ENCODE results near the gene NRF1. TPM values are rescaled to one million over a fixed set of nuclear protein-coding genes. Genes with fewer than 3 reads are reported as not detected.

NRF1 gene
- total RNA-seq, 1 experiment from 2014 or later: 19.3 TPM

DNA sequence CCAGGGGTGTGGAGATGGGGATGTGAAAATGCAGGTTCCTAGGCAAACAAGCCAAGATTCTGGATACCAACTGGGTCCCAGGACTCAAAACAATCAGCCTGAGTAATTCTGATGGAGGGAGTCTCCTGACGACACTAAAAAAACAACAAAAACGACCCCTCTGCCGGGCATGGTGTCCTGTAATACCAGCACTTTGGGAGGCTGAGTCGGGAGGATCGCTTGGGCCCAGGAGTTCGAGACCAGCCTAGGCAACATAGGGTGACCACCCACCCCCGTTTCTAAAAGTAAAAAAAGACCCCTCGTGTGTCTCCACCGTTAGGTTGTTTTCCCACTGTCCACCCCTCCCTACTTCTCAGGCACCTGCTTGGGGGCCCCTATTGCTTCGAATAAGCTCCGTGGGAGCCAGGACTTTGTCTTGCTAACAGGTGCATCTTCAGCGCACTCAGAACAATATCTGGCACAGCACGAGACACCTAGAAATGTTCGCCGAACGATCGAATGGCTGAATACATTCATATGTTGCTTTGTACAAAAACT is 743 bp upstream of the NRF1 start:
- H3K23ac ChIP-seq (ENCODE audit: insufficient read length, low read depth, low read length): no peak overlapping the region
- no peaks in the 10 kb centered on the region for H3K9me3 ChIP-seq (ENCODE audit: control insufficient read depth, low read depth, low read length)
- no peaks in the 10 kb centered on the region for H3K27me3 ChIP-seq (ENCODE audit: insufficient read depth, low read length)
- no peak overlapping the region for H2BK12ac ChIP-seq (ENCODE audit: insufficient read length, low read depth, low read length)
- H3K9me3 Mint-ChIP-seq: no peaks in the 10 kb centered on the region
- peaks cover 18% of the 10 kb centered on the region; the same call in 1 of the 2 replicates for H3K79me2 ChIP-seq (ENCODE audit: insufficient read depth, low read length)
- peaks cover 3% of the 10 kb centered on the region for H3K79me1 ChIP-seq (ENCODE audit: insufficient read depth, low read depth, low read length, poor library complexity, severe bottlenecking)
- peak overlapping the region; percentile 48 for H4K8ac ChIP-seq (replicated peaks; ENCODE audit: insufficient read length, low read depth, low read length)
- H4K5ac ChIP-seq (ENCODE audit: insufficient read length, low read depth, low read length): no peak overlapping the region
- peak overlapping the region; percentile 56 for H3K56ac ChIP-seq (ENCODE audit: insufficient read length, low read depth, low read length)
- no peaks in the 10 kb centered on the region for H3K27me3 Mint-ChIP-seq (ENCODE audit: low read depth)
- peak overlapping the region; percentile 99 for H3K18ac ChIP-seq (ENCODE audit: insufficient read length, low read depth, low read length)
- H3K14ac ChIP-seq (ENCODE audit: insufficient read depth, low read length): peak overlapping the region; percentile 100; the same call in 1 of the 2 replicates
- no peak overlapping the region for H2BK5ac ChIP-seq (ENCODE audit: insufficient read length, low read length)
- no peak overlapping the region for H2AK5ac ChIP-seq (ENCODE audit: insufficient read length, low read length)
- H2AFZ ChIP-seq (ENCODE audit: low read length): no peak overlapping the region
- no peak for DNase-seq
- H2BK20ac ChIP-seq (ENCODE audit: low read depth, low read length, poor library complexity, severe bottlenecking): no peak overlapping the region
- H3K4ac ChIP-seq (ENCODE audit: low read depth, low read length): no peak overlapping the region; the same call in 1 of the 2 replicates
- H3K9ac ChIP-seq (ENCODE audit: extremely low read depth, insufficient read length, low read length): peak overlapping the region; percentile 96
- peak overlapping the region; percentile 93 for H3K4me2 ChIP-seq (ENCODE audit: insufficient read depth, insufficient read length, low read length)
- H2BK15ac ChIP-seq (ENCODE audit: low read depth, low read length): no peak overlapping the region
- peak overlapping the region; percentile 91 to 99 (median 94) for H3K27ac Mint-ChIP-seq
- TF ChIP-seq, protein P1, sequence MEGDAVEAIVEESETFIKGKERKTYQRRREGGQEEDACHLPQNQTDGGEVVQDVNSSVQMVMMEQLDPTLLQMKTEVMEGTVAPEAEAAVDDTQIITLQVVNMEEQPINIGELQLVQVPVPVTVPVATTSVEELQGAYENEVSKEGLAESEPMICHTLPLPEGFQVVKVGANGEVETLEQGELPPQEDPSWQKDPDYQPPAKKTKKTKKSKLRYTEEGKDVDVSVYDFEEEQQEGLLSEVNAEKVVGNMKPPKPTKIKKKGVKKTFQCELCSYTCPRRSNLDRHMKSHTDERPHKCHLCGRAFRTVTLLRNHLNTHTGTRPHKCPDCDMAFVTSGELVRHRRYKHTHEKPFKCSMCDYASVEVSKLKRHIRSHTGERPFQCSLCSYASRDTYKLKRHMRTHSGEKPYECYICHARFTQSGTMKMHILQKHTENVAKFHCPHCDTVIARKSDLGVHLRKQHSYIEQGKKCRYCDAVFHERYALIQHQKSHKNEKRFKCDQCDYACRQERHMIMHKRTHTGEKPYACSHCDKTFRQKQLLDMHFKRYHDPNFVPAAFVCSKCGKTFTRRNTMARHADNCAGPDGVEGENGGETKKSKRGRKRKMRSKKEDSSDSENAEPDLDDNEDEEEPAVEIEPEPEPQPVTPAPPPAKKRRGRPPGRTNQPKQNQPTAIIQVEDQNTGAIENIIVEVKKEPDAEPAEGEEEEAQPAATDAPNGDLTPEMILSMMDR (conservative IDR thresholded peaks at IDR 0.05): no peak
- no peak overlapping the region for H3T11ph ChIP-seq (ENCODE audit: low read length)
- peaks cover 7% of the 10 kb centered on the region for H3K23me2 ChIP-seq (ENCODE audit: insufficient read length, low read depth, low read length, poor library complexity, severe bottlenecking)
- peaks cover 5 to 26% (median 19%) of the 10 kb centered on the region in 3 experiments for H3K36me3 Mint-ChIP-seq (ENCODE audit: insufficient read depth in 1 of 3, low read depth in 3 of 3)
- peak overlapping the region; percentile 89 to 92 for H3K4me3 Mint-ChIP-seq
- no peaks in the 10 kb centered on the region for H4K20me1 ChIP-seq (ENCODE audit: control insufficient read depth, insufficient read depth, insufficient read length)
- peak overlapping the region; percentile 73 for H4K91ac ChIP-seq (ENCODE audit: insufficient read length, low read depth, low read length)
- peaks cover 3% of the 10 kb centered on the region; the same call in 1 of the 2 replicates for H3K4me1 ChIP-seq (ENCODE audit: insufficient read depth, low read length)
- no peak overlapping the region for H2BK120ac ChIP-seq (ENCODE audit: low read depth, low read length, poor library complexity, severe bottlenecking)
- peaks cover 16 to 25% of the 10 kb centered on the region in 2 experiments for H3K4me1 Mint-ChIP-seq
- peak overlapping the region; percentile 88 for H3K27ac ChIP-seq (ENCODE audit: insufficient read length, low read depth, low read length)
- no CpG with 5 or more reads among the region's 17 CpGs for WGBS (ENCODE audit: extremely low coverage, insufficient read length, low lambda C conversion rate)
